ENCODE measurements around the gene NCAM2.
A peak's percentile ranks its signal among the peaks of the same experiment; 100 is the strongest.

The NCAM2 gene

DNA sequence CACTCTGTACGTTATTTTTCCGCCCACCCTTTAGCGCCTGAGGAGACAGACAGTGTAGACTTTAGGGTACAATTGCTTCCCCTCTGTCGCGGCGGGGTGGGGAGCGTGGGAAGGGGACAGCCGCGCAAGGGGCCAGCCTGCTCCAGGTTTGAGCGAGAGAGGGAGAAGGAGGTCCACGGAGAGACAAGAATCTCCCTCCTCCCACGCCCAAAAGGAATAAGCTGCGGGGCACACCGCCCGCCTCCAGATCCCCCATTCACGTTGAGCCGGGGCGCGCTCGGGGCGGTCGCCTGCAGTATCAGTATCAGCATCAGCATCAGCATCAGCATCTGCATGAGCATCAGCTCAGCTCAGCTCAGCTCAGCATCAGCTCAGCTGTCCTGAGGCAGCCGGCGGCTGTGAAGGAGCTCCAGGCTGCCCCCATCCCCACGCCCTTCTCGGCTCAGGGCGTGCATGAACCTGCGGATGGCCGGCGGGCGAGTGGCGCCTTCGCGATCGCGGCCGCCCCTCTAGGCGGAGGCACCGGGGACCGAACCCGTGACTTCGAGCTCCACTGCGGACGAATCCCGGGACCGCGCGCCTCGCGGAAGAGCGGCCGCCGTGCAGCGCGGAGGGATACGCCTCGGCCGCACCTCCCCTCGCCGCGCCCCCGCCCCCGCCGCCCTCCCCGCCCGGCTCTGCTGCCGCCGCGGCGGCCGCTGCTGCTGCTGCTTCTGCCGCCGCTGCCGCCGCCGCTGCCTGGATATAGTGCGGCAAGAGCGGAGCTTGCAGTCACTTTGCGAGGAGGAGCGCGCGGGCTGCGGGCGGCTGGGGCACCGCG is at the start of gene NCAM2:
Gene NCAM2, plus strand, starts transcription at position 774 of the 820 bp plus-strand sequence.
- peak; percentile 76 for DNase-seq (ENCODE audit: low read depth, low spot score)

DNA sequence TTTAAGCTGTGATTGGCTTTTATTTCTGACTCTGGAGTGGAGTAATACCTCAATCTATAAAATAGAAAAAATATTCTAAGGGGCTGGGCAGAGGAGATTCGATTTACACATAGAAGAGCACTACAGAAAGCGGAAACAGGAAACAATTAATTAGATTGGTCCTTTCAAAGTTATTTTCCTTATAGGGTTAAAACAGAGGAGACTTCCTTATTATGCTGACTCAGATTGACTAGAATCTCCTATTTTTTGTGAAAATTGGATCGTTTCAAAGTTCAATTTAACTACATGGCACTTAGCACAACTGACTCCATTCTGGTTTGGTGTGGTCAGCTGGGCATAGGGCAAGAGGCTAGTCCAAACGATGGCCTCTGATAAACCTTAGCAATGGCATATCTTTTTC is 48.3 kb upstream of the NCAM2 start:
- DNase-seq (ENCODE audit: low read depth, low spot score): no peak

DNA sequence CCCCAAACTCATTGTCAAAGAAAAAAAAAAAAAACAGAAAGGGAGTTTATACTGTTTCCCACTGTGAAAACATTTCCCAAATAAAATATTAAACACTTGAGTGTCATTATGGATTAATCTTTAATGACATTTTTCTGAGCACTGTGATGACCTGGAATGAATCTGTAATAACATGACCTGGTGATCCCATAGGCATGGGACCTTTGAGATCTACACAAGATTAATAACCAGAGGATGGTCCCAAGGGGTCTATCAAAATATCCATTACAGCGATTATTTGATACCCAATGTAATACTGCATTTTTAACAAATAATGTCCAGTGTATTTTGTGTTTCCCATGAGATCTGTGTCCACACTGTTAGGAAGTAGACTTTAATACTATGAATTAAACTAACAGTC is 32.4 kb upstream of the NCAM2 start:
- DNase-seq (ENCODE audit: low read depth, low spot score): no peak

DNA sequence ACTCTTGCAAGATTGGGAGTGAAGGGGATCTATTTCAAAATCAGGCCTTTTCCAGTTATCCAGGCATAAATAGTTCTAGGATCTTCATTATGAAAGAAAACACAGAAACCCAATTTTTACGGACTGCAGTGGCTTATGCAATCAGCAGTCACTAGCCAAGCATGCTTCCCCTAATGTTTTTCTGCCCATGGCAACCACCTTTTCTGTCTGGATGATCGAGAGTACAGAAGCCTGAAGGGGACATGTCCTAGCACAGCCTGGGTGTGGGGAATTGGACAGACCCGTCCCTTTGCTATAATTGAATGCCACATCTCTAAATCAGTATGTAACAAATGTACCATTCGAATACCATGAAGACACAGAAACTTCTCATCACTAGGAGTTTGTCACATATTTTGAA is 29.8 kb upstream of the NCAM2 start:
- DNase-seq (ENCODE audit: low read depth, low spot score): no peak

DNA sequence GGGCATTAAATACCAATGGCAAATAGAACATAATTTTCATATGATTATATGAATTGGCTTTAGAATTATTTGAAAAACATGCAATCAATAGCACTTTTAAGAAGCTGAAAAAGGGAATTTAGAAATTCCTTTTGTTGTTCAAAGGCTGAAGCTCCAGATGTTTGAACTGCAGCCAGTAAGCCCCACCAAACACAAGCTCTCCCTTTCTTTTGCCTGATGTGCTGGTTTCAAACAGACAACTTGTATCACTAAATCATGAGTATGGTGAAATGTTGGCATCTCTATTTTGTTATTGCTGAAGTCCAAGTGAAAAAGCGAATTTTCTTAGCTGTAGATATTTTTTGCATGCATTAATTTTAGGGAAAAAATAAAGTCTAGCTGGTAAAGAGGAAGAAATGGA is 27.5 kb upstream of the NCAM2 start:
- no peak for DNase-seq (ENCODE audit: low read depth, low spot score)

DNA sequence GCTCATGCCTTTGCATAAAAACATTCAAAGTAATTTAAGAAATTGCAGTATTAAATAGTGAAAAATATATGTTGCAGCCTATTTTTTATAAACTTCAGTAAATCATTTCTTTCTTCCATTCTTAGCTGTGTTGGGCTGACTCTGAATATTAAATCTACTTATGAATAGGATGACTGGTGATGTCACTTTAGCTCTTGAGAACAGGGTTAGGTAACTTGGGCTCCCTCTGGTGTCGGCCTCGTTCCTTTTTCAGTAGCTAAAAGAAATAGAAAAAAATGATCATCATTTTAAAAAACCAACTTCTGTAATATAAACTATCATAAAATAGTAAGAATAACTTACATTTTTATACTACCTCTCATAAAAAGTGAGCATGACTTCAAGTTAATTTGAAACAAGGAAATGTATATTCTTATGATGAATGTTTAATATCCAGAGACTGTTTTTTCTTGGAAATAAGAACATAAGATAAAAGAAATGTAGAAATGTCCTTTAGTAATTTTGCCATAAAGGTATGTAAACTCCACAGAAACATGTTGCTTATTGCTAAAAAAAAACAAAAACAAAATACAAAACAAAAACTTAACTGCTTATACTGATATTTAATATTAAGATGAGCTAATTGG is 26.8 kb upstream of the NCAM2 start:
- DNase-seq (ENCODE audit: low read depth, low spot score): peak; percentile 10

DNA sequence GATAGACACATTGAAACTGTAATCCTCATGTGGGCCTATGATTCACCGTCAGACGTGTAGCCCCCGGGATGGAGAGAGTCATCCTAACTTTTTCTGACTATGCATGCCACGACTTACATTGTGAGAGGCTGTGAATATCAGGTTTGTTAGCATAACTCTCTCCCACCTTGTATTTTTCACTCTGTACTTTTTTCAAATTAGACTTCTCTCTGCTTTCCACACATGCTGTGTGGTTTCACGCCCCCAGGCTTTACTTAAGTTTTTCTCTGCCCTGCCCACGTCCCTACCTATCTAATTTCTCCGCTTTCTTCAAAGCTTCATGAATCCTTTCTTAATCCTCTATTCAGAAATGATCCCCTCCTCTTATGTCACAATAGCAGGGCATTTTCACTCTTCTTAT is 3.4 kb upstream of the NCAM2 start:
- no peak for DNase-seq (ENCODE audit: low read depth, low spot score)

DNA sequence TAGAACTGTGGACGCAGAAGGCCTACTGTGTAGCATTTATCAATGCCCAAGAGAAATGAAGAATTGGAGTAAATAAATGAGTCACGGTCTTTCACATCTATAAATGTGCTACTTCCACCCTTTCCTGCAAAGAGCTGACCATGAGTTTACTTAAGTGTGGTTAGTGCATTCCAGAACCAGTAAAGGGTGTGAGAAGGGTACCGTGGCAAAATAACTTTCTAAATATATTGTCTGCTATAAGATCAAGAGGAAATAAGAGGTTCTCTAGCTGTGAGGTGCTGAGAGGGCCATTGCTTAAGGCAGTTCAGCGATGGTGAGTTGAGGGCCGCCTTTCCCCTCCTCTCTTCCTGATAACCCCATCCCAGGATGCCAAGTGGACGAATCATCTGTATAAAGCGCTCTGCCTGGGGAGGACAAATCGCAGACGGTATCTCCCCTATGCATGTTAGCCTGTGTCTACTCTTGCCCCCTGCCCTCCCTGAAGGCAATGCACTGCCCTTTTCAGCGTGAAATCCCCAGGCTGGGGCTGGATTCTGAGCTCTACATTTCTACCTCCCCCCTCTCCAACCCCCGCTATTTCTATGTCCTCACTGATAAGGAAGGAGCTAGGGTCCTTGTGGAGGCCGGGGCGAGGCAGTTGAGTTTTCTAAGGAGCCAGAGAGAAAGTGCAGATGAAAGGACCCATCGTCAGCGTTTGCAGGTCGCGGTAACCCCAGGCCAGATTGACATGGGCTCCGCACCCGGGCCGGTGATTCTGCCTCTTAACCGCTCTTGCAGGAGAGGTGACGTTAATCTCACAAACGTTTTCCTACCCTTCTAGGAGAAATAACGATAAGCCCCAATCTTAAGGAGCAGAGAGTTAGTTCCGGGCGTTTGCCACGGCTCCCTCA is 1.5 kb upstream of the NCAM2 start:
- DNase-seq (ENCODE audit: low read depth, low spot score): peak; percentile 15

DNA sequence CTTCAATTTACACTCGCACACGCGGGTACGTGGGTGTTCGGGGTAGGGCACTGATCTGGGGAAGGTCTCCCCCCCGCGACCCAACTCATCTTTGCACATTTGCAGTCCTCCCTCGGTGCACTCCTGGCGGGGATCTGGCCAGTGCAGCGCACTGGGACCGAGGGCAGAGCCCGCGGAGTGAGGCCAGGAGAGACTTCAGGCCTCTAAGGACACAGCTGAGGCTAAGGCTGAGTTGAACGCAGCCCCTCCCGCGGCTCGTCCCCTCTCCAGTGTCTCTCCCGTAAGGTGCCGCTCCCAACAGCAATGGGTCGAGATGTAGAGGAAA is 936 bp upstream of the NCAM2 start:
- DNase-seq (ENCODE audit: low read depth, low spot score): peak; percentile 20

DNA sequence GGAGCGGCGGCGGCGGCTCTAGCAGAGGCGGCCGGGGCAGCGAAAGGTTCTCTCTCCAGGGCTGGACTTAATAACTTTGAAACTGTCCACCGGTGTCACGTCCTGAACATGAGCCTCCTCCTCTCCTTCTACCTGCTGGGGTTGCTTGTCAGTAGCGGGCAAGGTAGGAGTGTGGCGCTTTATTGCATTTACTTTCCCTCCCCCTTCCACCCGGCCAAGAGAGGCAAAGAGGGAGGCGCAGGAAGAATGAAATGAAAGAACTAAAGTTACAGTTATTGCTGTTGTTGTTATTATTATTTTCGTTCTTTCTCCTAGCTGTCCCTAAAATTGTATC is 214 bp downstream of the NCAM2 start:
- no peak for DNase-seq (ENCODE audit: low read depth, low spot score)

DNA sequence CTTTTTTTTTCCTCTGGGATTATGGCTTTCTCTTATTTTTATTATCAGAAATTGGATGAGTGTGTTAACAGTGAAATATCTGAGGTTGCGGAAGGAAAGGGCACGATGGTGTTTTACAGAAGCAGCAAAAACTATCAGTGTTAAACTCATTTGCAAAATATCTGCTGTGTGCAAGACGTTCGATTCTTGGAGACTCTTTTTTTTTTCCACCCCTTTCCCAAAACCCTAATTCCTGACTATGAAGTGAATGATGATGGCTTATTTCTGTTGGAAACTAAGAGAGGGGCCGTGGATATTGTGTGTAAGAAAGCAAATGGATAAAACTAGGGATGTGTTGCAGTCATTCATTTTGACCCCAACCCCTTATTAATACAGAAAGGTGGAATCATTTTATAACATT is 677 bp downstream of the NCAM2 start:
- no peak for DNase-seq (ENCODE audit: low read depth, low spot score)

DNA sequence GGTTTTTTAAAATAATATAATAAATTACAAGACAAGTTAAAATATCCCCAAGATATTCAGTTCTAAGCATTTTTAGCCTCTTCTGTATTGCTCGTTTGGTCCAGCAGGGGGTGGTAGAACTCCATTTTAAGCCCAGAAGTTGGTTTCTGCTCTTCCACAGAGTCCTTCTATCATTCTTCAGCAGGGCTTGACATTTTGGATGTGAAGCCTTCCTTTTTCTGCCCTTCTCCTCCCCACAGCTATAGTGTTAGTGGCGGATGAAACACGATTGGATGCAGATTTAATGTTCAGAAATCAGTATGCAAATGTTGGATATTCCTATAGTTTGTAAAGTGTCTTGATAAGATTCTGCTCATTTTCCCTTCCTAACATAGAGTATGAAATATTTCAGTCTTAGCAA is 1.4 kb downstream of the NCAM2 start:
- DNase-seq (ENCODE audit: low read depth, low spot score): peak; percentile 27

DNA sequence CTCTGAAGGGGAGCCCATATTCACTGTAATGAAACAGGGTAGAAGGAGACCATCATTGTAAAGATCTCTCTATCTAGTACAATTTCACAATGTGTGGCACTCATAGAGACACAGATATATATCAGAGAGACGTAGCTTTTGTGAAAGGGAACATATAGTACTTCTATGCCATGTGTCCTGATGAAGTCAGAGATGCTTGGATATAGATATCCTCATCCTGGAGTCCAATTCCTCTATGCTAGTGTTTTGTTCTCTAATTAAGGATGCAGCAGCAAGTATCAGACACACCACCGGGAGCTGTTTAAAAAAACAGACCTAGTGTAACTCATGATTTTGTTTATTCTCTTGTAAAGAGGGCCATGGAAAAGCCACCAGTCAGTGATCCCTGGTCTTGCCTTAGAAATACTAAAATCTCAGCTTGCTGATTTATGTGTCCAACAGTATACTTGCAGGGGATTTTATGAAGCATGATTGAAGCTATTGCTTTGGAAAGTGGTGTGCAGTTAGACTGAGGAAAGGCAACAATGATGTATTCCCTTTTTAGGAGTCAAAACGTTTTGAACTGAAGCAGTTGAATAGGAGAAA is 2.5 kb downstream of the NCAM2 start:
- no peak for DNase-seq (ENCODE audit: low read depth, low spot score)

DNA sequence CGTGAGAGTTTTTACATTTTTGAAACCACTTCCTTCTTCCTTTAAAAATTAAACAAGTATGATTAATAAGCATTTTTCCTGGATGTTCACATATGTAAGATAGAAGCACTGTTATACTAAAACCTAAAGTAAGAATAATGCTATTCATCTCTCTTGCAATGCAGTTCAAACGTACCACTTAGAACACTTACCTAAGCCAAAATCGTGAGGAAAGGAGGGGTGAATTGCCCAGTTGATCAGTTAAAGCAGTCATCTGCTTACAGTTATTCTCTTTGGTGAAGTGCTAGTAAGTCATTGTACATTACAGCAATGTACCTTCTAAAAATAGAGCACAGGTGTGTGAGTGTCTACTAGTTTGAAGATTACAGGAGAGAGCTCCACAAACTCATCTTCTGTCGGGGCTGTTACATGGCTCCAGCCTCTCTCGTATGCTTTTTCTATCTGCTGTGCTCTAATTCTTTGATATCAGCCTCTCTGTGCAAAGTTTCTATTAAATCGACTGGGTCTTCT is 3.4 kb downstream of the NCAM2 start:
- DNase-seq (ENCODE audit: low read depth, low spot score): no peak

DNA sequence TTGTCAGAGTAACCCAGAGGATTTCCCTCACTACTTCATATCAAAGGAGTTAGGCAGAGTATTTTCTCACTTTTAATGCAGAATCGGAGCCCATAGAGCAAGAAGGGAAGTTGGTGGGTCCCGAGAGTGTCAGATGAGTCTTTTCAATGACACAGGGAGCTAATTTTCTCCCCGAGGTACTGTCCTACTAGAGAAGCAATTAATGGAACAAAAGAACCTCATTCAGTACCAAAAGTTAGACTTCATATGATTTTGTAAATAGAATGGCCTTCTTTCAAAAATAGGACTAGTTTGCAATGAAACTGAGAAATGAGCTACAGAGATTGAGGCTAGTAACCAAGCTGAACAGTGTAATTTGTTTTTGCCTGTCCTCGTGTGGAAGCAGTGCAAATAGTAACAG is 3.9 kb downstream of the NCAM2 start:
- DNase-seq (ENCODE audit: low read depth, low spot score): no peak

DNA sequence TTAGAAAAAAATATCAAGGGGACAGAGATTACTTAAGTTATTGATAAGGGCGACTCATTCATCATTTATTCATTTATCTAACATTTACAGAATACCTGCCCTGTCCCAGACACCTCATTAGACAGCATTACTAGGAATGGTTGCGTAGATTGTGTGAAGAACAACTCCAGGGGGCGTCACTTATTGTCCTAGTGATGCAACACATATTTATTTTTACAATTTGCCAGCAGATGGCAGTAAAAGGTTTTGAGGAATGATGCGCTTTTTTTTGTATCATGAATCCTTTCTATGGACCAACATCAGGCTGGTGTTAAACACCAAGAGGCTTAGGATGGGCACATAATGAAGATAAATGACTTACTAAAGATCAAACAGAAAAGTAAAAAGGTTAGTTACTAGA is 5.5 kb downstream of the NCAM2 start:
- DNase-seq (ENCODE audit: low read depth, low spot score): peak; percentile 15

DNA sequence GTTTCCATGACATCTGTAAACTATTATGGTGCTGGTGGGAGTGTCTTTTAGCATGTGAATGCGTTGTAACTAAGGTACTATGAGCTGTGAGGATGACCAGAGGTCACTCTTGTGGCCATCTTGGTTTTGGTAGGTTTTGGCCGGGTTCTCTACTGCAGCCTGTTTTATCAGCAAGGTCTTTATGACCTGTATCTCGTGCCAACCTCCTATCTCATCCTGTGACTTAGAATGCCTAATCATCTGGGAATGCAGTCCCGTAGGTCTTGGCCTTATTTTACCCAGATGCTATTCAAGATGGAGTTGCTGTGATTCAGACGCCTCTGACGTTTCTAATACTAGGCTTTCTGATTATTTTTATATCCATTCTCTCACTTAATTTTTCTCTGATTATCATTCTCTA is 9.4 kb downstream of the NCAM2 start:
- DNase-seq (ENCODE audit: low read depth, low spot score): no peak

DNA sequence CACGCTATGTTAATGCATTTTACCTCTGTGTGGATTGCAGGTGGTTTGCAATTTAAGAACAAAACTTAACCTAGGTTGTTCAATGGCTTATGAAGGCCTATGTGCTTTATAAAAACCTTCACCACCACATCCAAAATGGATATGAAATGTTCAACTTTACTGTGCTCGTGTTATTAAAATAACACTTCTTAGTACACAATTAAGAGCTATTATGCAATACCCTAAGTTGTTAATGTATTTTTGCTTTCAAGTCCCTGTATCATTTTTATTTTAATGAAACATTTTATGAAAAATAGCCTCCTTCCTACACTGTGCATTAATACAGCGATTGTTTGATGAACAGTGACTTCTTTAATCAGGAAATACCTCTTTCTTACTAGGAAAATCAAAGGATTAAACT is 12.0 kb downstream of the NCAM2 start:
- no peak for DNase-seq (ENCODE audit: low read depth, low spot score)

DNA sequence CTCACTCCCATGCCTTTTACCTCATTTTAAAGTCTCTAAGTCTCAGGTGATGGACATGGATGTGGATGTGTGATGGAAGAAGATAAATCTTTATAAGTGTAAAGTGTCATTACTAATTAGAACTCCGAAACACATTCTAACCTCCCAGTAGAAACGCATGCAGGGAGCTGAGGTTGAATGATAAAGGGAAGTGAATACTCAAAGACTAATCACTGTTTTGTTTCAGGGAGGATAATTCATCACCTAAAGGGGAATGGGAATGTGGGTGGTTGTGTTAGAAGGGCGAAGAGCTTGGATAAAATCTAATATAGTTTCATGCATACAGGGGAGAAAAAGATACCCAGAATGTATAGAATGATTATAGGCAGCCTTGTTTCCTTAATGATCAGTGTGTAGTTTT is 12.5 kb downstream of the NCAM2 start:
- DNase-seq (ENCODE audit: low read depth, low spot score): no peak

DNA sequence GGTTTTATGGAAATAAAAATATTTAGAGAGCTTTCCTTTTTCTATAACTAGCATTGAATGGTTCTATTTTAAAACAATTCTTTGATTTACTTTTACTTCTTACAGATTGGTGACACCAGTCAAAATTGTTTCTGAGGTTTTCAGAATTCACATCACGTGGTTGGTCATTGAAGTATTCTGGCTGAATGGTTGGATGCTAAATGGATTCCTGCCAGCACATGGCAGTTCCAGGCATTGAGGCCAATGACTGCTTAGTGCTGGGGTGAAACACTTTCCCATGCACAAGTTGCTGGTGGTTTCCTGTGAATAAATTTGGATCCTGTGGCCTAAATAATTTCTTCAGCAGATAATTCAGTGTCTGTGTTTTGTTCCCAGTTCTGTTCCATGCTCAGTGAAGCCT is 20.6 kb downstream of the NCAM2 start:
- no peak for DNase-seq (ENCODE audit: low read depth, low spot score)

DNA sequence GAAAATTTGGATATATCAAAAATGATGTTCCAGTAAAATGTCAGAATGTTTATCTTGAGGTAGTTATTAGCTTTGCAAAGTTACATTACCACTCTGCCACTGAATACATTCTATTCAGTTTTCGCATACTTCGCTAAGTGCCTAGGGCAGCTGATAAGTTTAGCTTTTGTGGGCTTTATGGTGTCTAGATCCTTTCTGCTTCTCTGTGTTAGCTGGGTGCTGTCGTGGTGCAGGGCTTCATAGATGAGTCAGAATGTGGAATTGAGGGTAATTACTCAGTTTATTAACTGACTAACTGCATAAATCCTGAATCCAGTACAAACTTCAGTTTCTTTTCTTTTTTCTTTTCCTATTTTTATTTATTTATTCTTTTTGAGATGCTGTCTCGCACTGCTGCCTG is 21.5 kb downstream of the NCAM2 start:
- DNase-seq (ENCODE audit: low read depth, low spot score): no peak

DNA sequence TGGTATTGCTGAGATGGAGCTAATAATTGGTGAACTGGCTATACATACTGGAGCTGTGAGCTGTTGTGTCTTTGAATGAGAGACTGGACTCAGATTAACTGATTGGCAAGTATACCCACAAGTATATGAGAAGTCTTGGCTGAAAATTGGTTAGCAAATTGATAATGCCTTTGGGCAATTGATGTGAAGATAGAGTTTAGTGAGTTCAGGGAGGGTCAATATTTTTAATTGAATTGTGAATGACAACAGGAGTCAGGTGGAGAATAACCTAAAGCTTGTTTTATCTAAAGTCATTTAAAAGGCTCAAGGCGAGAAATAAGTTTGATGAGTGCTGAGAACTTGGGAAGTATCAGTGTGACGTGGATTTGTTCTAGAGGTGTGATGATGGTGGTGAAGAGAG is 27.5 kb downstream of the NCAM2 start:
- no peak for DNase-seq (ENCODE audit: low read depth, low spot score)

Measured in ELF-1 (cell line).